HUES48 (cell line): ENCODE results near the gene SLC38A8.

Experiments used
- H3K27ac ChIP-seq: one replicate; pipeline ENCODE4 v1.7.0; 2013; ENCODE audit warnings: low read depth, low read length, inconsistent platforms
- H3K27me3 ChIP-seq: 2 replicates; pipeline ENCODE4 v1.6.1; 2013; ENCODE audit warnings: mild to moderate bottlenecking, low read length; ENCODE audit not compliant: control insufficient read depth, insufficient read depth
- H3K36me3 ChIP-seq: 2 replicates; pipeline ENCODE4 v1.6.1; 2013; ENCODE audit warnings: low read length; ENCODE audit not compliant: control insufficient read depth, insufficient read depth
- H3K4me1 ChIP-seq: 2 replicates; pipeline ENCODE4 v1.6.1; 2013; ENCODE audit warnings: mild to moderate bottlenecking, low read length; ENCODE audit not compliant: control insufficient read depth, insufficient read depth
- H3K4me3 ChIP-seq: 2 replicates; pipeline ENCODE4 v1.5.1; 2013; ENCODE audit warnings: mild to moderate bottlenecking, low read depth, low read length
- H3K9ac ChIP-seq: 2 replicates; pipeline ENCODE4 v1.6.1; 2013; ENCODE audit warnings: mild to moderate bottlenecking, low read depth, low read length, moderate library complexity
- H3K9me3 ChIP-seq: 2 replicates; pipeline ENCODE4 v1.6.1; 2013; ENCODE audit warnings: low read length; ENCODE audit not compliant: control insufficient read depth, insufficient read depth

Gene SLC38A8

DNA sequence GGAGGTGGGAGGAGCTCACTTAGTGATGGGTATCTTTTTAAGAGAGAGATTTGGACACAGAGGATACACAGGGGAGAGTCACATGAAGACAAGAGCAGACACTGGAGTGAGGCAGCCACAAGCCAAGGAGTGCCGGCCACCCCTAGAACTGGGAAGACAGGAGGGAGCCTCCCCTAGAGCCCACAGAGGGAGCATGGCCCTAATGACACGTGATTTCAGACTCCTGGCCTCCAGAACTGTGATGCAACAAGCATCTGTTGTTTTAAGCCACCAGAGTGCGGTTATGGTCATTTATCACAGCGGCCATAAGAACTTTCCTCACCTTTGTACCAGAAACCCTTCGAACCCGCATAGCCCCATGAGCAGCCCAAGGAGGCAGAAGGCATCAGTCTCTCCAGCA is 33.3 kb downstream of the SLC38A8 start:
- H3K9me3 ChIP-seq: no peaks in the 10 kb centered on the region
- no peak overlapping the region for H3K4me3 ChIP-seq
- no peaks in the 10 kb centered on the region for H3K36me3 ChIP-seq
- H3K27ac ChIP-seq: no peak overlapping the region
- H3K4me1 ChIP-seq: no peaks in the 10 kb centered on the region
- no peaks in the 10 kb centered on the region; the same call in 1 of the 2 replicates for H3K27me3 ChIP-seq
- no peak overlapping the region for H3K9ac ChIP-seq

DNA sequence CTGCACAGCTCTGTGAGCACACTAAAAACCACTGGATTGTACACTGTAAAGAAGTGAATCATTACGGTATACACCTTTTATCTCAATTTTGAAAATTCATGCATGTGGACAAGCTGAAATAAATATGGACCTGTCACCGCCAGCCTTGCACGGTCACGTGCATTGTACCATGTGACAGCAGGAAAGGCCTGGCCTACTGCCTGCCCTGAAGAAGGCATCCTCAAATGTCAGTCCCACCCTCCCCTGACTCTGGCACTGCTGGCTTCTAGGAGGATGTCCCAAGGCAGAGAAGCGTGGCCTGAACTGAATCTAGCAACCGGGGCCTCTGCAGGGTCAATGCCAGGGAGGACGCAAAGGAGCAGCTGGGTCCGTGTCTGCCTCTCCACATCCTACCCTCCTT is 34.6 kb downstream of the SLC38A8 start:
- H3K9ac ChIP-seq: no peak overlapping the region

DNA sequence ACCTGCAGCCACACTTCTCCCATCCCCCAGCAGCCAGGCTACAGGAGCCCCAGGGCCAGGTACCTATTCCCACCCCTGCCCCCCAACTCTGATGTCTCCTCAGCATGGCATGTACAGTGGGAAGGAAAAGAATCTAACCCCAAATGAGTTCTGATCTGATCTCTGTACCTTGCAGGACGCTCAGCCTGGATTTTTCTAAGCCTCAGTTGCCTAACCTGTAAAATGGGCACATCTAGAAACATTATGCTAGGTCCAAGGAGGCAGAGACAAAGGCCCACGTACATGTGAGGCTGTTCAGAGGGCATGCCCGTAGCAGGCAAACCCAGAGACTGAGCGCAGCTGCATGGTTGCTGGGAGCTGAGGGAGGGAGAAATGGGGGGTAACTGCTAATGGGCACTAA is 35.1 kb downstream of the SLC38A8 start:
- H3K27me3 ChIP-seq: no peaks in the 10 kb centered on the region; the same call in 1 of the 2 replicates
- H3K27ac ChIP-seq: no peak overlapping the region
- no peak overlapping the region for H3K4me3 ChIP-seq
- no peaks in the 10 kb centered on the region for H3K9me3 ChIP-seq
- no peaks in the 10 kb centered on the region for H3K36me3 ChIP-seq
- H3K9ac ChIP-seq: no peak overlapping the region
- H3K4me1 ChIP-seq: no peaks in the 10 kb centered on the region

More for the DNA sequence above, 34.6 kb downstream of the SLC38A8 start:
- no peaks in the 10 kb centered on the region for H3K9me3 ChIP-seq
- no peak overlapping the region for H3K27ac ChIP-seq
- no peaks in the 10 kb centered on the region for H3K4me1 ChIP-seq
- no peaks in the 10 kb centered on the region for H3K36me3 ChIP-seq
- no peak overlapping the region for H3K4me3 ChIP-seq
- no peaks in the 10 kb centered on the region; the same call in 1 of the 2 replicates for H3K27me3 ChIP-seq

DNA sequence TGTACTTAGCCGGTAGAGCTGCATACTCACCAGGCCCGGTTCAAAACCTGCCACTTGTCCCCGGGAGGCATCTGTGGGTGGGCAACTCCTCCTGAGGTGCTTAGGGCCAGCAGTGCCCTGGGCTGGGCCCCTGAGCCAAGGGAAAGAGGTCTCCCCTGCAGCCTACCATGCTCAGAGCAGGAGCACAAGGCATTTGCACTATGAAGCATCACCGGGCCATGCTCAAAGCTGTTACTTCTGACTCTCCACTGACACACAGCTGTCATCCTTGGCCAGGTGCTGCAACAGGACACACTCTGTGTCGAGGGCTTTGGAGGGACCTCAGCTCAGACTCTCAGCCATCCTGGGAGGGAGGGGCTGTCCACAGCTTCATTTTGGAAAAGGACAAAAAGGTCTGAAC is 37.2 kb downstream of the SLC38A8 start:
- H3K27me3 ChIP-seq: no peaks in the 10 kb centered on the region; the same call in 1 of the 2 replicates
- H3K36me3 ChIP-seq: no peaks in the 10 kb centered on the region
- H3K9me3 ChIP-seq: no peaks in the 10 kb centered on the region
- H3K27ac ChIP-seq: no peak overlapping the region
- no peak overlapping the region for H3K4me3 ChIP-seq
- H3K9ac ChIP-seq: no peak overlapping the region
- no peaks in the 10 kb centered on the region for H3K4me1 ChIP-seq

DNA sequence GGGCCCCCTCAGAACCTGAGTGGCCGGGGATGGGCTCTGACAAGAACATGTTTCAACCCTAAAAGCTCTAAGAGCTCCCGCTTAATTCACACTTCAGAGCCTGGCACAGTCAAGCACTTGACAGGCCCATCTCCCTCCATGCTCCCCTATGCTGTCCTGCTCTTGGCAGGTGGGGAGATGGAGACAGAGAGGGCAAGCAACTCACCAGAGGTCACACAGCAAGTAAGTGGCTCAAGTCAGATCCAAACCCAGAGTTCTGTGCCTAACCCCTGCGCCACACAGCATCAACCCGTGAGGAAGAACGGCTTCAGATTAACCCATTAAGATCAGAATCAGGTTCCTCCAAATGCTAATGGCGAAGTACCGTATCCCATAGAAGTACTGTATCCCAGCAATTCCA is 38.2 kb downstream of the SLC38A8 start:
- Histone ChIP-seq H3K9ac (no peak overlapping the region), H3K9me3 (no peaks in the 10 kb centered on the region), H3K36me3 (no peaks in the 10 kb centered on the region), H3K27me3 (no peaks in the 10 kb centered on the region; the same call in 1 of the 2 replicates), H3K4me3 (no peak overlapping the region), H3K4me1 (no peaks in the 10 kb centered on the region), H3K27ac (no peak overlapping the region)

DNA sequence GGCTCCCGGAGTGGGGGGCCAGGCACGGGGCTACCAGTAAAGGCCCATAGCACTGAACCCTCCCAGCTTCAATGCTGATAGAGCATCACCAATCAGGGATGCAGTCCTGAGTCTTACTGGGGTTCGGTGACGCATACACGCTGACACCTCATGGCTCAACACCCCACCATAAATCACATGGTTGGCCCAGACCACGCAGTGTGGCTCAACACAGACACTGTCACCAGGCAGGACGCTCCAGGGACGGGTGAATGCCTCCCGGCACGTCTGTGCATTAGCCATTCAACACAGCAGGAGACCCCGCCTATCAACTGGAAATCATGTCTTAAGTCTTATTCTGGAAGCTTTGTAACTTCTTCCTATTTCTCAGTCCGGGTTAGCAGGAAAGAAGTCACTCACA is 39.6 kb downstream of the SLC38A8 start:
- Histone ChIP-seq H3K9ac (no peak overlapping the region), H3K27me3 (no peaks in the 10 kb centered on the region; the same call in 1 of the 2 replicates), H3K36me3 (no peaks in the 10 kb centered on the region)

DNA sequence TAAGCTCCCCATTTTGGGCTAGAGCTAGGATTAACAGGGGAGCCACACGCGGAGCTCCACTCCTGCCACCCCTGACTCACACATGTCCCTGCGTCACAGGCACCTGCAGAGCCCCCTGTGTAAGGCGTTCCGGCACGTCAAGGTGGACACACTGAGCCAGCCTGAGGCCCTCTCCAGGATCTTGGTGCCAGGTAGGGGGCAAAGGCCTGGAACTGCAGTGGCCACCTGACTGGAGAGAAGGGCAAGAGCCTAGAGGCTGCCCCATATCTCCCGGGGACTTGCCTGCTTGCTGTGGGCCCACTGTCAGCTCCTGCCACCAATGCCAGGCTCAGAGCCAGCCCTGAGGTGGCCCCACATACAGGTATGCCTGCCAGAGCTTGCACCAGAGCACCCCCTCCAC is 40.9 kb downstream of the SLC38A8 start:
- no peaks in the 10 kb centered on the region; the same call in 1 of the 2 replicates for H3K27me3 ChIP-seq

More for the DNA sequence above, 39.6 kb downstream of the SLC38A8 start:
- Histone ChIP-seq H3K27ac (no peak overlapping the region), H3K4me1 (no peaks in the 10 kb centered on the region), H3K4me3 (no peak overlapping the region), H3K9me3 (no peaks in the 10 kb centered on the region)

DNA sequence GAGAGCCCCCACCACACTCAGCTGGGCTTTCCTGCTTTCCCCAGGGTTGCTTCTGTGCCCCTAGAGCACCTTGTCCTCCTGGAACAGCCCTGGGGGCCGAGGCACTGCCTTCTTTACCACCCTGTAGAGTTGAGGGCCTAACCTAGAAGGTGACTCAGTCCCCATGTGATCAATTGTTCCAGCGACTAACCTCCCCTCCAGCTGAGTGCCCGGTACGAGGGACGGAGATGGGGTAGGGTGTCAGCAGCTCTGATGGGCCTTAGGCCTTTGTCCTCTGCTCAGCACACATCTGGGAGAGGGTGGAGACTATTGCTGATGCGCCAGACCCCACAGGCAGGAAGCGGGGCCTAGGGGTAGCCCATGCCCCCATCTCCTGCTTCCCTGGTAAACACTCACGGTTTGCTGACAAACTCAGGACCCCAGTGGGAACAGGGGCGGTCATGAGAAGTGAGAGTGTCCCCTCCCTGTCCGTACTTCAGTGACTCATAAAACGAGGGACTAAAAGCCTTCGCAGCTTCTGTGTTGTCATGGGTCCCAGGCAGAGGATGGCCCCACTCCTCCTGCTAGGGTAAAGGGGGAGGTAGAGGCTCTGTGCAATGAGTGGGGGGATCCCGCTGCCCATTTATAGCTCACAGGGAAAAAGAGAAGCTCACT is 41.5 kb downstream of the SLC38A8 start:
- H3K27me3 ChIP-seq: no peaks in the 10 kb centered on the region; the same call in 1 of the 2 replicates
- H3K27ac ChIP-seq: no peak overlapping the region
- no peaks in the 10 kb centered on the region for H3K4me1 ChIP-seq
- H3K9me3 ChIP-seq: no peaks in the 10 kb centered on the region
- no peaks in the 10 kb centered on the region for H3K36me3 ChIP-seq
- H3K9ac ChIP-seq: no peak overlapping the region
- no peak overlapping the region for H3K4me3 ChIP-seq

More for the DNA sequence above, 40.9 kb downstream of the SLC38A8 start:
- Histone ChIP-seq H3K36me3 (no peaks in the 10 kb centered on the region), H3K9me3 (no peaks in the 10 kb centered on the region), H3K9ac (no peak overlapping the region), H3K4me3 (no peak overlapping the region), H3K4me1 (no peaks in the 10 kb centered on the region), H3K27ac (no peak overlapping the region)

DNA sequence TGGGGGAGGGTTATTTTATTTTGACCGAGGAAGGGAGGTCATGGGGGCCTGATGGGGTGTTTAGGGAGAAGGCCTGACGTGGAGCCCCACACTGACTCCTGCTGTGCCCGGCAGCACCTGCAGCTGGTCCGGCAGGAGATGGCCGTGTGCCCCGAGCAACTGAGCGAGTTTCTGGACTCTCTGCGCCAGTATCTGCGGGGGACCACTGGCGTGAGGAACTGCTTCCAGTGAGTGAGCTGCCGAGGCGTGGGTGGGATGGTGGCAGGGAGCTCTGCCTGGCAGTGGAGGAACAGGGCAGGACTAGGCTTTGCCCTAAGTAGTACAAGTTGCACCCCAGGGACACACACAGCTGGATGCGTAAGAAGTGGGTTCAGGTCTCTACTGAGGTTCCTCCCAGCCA is 44.5 kb downstream of the SLC38A8 start:
- Histone ChIP-seq H3K36me3 (no peaks in the 10 kb centered on the region), H3K4me1 (no peaks in the 10 kb centered on the region), H3K4me3 (no peak overlapping the region), H3K9ac (no peak overlapping the region), H3K9me3 (no peaks in the 10 kb centered on the region), H3K27ac (no peak overlapping the region), H3K27me3 (no peaks in the 10 kb centered on the region)

DNA sequence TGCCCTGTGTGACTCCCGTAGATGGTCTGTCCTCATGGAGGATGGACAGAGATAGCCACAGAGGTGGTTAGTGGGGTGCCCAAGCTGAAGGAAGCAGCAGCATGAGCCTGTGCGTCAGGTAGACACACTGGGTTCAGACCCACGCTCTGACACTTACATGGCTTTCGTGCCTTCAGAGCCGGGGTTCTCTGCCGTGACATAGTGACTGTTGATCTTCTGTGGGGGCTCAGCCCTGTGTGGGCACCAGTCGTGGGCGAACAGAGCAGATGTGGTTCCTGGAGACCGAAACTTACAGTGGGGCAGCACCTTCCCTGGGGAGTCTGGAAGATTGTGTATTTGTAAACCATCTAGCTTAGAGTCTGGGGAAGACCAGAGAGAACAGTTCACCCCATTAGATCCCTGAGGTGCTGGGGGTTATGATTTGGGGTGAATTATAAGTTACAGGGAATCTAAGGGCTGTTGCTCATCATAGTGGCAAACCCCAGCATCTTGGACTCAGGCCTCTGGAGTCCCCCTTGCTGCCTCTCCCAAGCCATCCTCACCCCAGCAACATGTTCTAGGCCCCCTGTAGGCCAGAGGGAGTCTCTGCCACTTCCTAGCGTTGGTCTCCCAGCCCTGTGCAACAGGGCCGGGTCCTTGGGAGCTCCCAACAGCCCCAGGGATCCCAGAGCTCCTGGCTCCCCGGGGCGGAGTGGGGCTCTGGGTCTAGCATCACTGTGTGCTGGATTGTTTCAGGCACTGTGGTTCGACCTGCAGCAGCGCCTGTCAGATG is 45.9 kb downstream of the SLC38A8 start:
- H3K4me3 ChIP-seq: no peak overlapping the region
- no peak overlapping the region for H3K9ac ChIP-seq
- no peak overlapping the region for H3K27ac ChIP-seq
- H3K9me3 ChIP-seq: no peaks in the 10 kb centered on the region
- H3K36me3 ChIP-seq: no peaks in the 10 kb centered on the region
- H3K27me3 ChIP-seq: no peaks in the 10 kb centered on the region
- no peaks in the 10 kb centered on the region for H3K4me1 ChIP-seq

DNA sequence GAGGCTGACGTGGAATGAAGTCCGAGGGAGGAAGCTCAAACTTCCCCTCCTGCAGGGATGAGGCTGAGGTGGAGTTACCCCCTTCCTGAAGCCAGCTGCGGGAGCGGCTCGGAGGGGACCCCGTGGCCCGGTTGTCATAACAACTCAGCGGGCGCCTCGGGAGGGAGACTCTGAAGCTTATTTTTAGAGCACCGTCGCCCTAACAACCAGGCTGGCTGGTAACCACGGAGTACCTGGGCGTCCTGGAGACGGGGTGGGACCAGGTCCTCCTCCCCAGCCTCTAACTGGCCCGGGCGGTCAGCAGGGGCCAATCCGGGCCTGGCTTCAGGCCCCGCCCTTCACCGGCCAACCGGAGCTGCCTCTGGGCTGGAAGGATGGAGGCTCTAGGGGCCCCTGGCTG is 46.8 kb downstream of the SLC38A8 start:
- Histone ChIP-seq H3K27ac (no peak overlapping the region), H3K4me1 (no peaks in the 10 kb centered on the region), H3K4me3 (no peak overlapping the region), H3K9me3 (no peaks in the 10 kb centered on the region), H3K9ac (no peak overlapping the region), H3K36me3 (no peaks in the 10 kb centered on the region), H3K27me3 (no peaks in the 10 kb centered on the region)
